ENCODE data around the gene MRPL37.

Gene MRPL37

GRCh38 chr1:54248966-54249365 lies 49.0 kb downstream of the MRPL37 start:
- no peaks in the 10 kb centered on the region for H3K4me1 Mint-ChIP-seq (ENCODE audit: low read depth)
- no peaks in the 10 kb centered on the region for H3K36me3 Mint-ChIP-seq (ENCODE audit: low read depth)

GRCh38 chr1:54249819-54250435 lies 50.0 kb downstream of the MRPL37 start:
- Mint-ChIP-seq H3K9me3 (no peaks in the 10 kb centered on the region), H3K27me3 (ENCODE audit: low read depth) (no peaks in the 10 kb centered on the region), H3K36me3 (ENCODE audit: low read depth) (no peaks in the 10 kb centered on the region), H3K4me3 (no peak overlapping the region), H3K27ac (no peak overlapping the region), H3K4me1 (ENCODE audit: low read depth) (no peaks in the 10 kb centered on the region)
- DNase-seq (ENCODE audit: low spot score), result no peak

More at GRCh38 chr1:54248966-54249365, 49.0 kb downstream of the MRPL37 start:
- Mint-ChIP-seq H3K27me3 (ENCODE audit: low read depth) (no peaks in the 10 kb centered on the region), H3K27ac (no peak overlapping the region), H3K9me3 (no peaks in the 10 kb centered on the region), H3K4me3 (no peak overlapping the region)
- DNase-seq (ENCODE audit: low spot score), result no peak

- DNase-seq (ENCODE audit: low spot score), result no peak
- Mint-ChIP-seq H3K4me1 (ENCODE audit: low read depth) (no peaks in the 10 kb centered on the region), H3K27ac (no peak overlapping the region), H3K27me3 (ENCODE audit: low read depth) (no peaks in the 10 kb centered on the region), H3K9me3 (no peaks in the 10 kb centered on the region), H3K4me3 (no peak overlapping the region), H3K36me3 (ENCODE audit: low read depth) (no peaks in the 10 kb centered on the region)
Observed at GRCh38 chr1:54250670-54251069, 50.7 kb downstream of the MRPL37 start.

- no peaks in the 10 kb centered on the region for H3K36me3 Mint-ChIP-seq (ENCODE audit: low read depth)
- DNase-seq (ENCODE audit: low spot score), result no peak
- no peak overlapping the region for H3K27ac Mint-ChIP-seq
- no peak overlapping the region for H3K4me3 Mint-ChIP-seq
- no peaks in the 10 kb centered on the region for H3K4me1 Mint-ChIP-seq (ENCODE audit: low read depth)
- no peaks in the 10 kb centered on the region for H3K9me3 Mint-ChIP-seq
- no peaks in the 10 kb centered on the region for H3K27me3 Mint-ChIP-seq (ENCODE audit: low read depth)
Observed at GRCh38 chr1:54252371-54252936, 52.5 kb downstream of the MRPL37 start.

- Mint-ChIP-seq H3K36me3 (ENCODE audit: low read depth) (no peaks in the 10 kb centered on the region), H3K9me3 (no peaks in the 10 kb centered on the region), H3K27me3 (ENCODE audit: low read depth) (no peaks in the 10 kb centered on the region), H3K4me1 (ENCODE audit: low read depth) (no peaks in the 10 kb centered on the region), H3K27ac (no peak overlapping the region), H3K4me3 (no peak overlapping the region)
- DNase-seq (ENCODE audit: low spot score), result no peak
Observed at GRCh38 chr1:54253480-54253879, 53.5 kb downstream of the MRPL37 start.

- no peak overlapping the region for H3K4me3 Mint-ChIP-seq
- H3K36me3 Mint-ChIP-seq (ENCODE audit: low read depth), result no peaks in the 10 kb centered on the region
- H3K4me1 Mint-ChIP-seq (ENCODE audit: low read depth), result no peaks in the 10 kb centered on the region
- H3K27me3 Mint-ChIP-seq (ENCODE audit: low read depth), result no peaks in the 10 kb centered on the region
- no peaks in the 10 kb centered on the region for H3K9me3 Mint-ChIP-seq
- no peak for DNase-seq (ENCODE audit: low spot score)
- H3K27ac Mint-ChIP-seq, result no peak overlapping the region
Observed at GRCh38 chr1:54254055-54254454, 54.1 kb downstream of the MRPL37 start.

GRCh38 chr1:54255026-54255702 lies 55.2 kb downstream of the MRPL37 start:
- Mint-ChIP-seq H3K9me3 (no peaks in the 10 kb centered on the region), H3K36me3 (ENCODE audit: low read depth) (no peaks in the 10 kb centered on the region), H3K4me1 (ENCODE audit: low read depth) (no peaks in the 10 kb centered on the region), H3K4me3 (no peak overlapping the region), H3K27me3 (ENCODE audit: low read depth) (no peaks in the 10 kb centered on the region), H3K27ac (no peak overlapping the region)
- no peak for DNase-seq (ENCODE audit: low spot score)

GRCh38 chr1:54256522-54257345 lies 56.8 kb downstream of the MRPL37 start:
- H3K9me3 Mint-ChIP-seq, result no peaks in the 10 kb centered on the region
- H3K27me3 Mint-ChIP-seq (ENCODE audit: low read depth), result no peaks in the 10 kb centered on the region
- DNase-seq (ENCODE audit: low spot score), result no peak
- no peaks in the 10 kb centered on the region for H3K36me3 Mint-ChIP-seq (ENCODE audit: low read depth)
- H3K4me3 Mint-ChIP-seq, result no peak overlapping the region
- no peaks in the 10 kb centered on the region for H3K4me1 Mint-ChIP-seq (ENCODE audit: low read depth)
- H3K27ac Mint-ChIP-seq, result no peak overlapping the region

- Mint-ChIP-seq H3K27me3 (ENCODE audit: low read depth) (no peaks in the 10 kb centered on the region), H3K9me3 (no peaks in the 10 kb centered on the region), H3K4me1 (ENCODE audit: low read depth) (no peaks in the 10 kb centered on the region)
Observed at GRCh38 chr1:54257346-54257620, 57.3 kb downstream of the MRPL37 start.

GRCh38 chr1:54257876-54258275 lies 57.9 kb downstream of the MRPL37 start:
- Mint-ChIP-seq H3K36me3 (ENCODE audit: low read depth) (no peaks in the 10 kb centered on the region), H3K9me3 (no peaks in the 10 kb centered on the region), H3K27me3 (ENCODE audit: low read depth) (no peaks in the 10 kb centered on the region), H3K4me3 (no peak overlapping the region), H3K27ac (no peak overlapping the region), H3K4me1 (ENCODE audit: low read depth) (no peaks in the 10 kb centered on the region)
- DNase-seq (ENCODE audit: low spot score), result no peak

More at GRCh38 chr1:54257346-54257620, 57.3 kb downstream of the MRPL37 start:
- DNase-seq (ENCODE audit: low spot score), result no peak
- Mint-ChIP-seq H3K36me3 (ENCODE audit: low read depth) (no peaks in the 10 kb centered on the region), H3K4me3 (no peak overlapping the region), H3K27ac (no peak overlapping the region)

GRCh38 chr1:54259546-54260140 lies 59.7 kb downstream of the MRPL37 start:
- H3K4me1 Mint-ChIP-seq (ENCODE audit: low read depth), result peaks cover 5% of the 10 kb centered on the region
- no peaks in the 10 kb centered on the region for H3K27me3 Mint-ChIP-seq (ENCODE audit: low read depth)
- no peak overlapping the region for H3K27ac Mint-ChIP-seq
- H3K4me3 Mint-ChIP-seq, result no peak overlapping the region
- H3K9me3 Mint-ChIP-seq, result no peaks in the 10 kb centered on the region
- no peaks in the 10 kb centered on the region for H3K36me3 Mint-ChIP-seq (ENCODE audit: low read depth)
- DNase-seq (ENCODE audit: low spot score), result no peak

- no peaks in the 10 kb centered on the region for H3K27me3 Mint-ChIP-seq (ENCODE audit: low read depth)
- no peak overlapping the region for H3K27ac Mint-ChIP-seq
- peaks cover 5% of the 10 kb centered on the region for H3K4me1 Mint-ChIP-seq (ENCODE audit: low read depth)
- no peaks in the 10 kb centered on the region for H3K36me3 Mint-ChIP-seq (ENCODE audit: low read depth)
- DNase-seq (ENCODE audit: low spot score), result no peak
- no peak overlapping the region for H3K4me3 Mint-ChIP-seq
- H3K9me3 Mint-ChIP-seq, result no peaks in the 10 kb centered on the region
Observed at GRCh38 chr1:54260810-54261209, 60.8 kb downstream of the MRPL37 start.

- Mint-ChIP-seq H3K4me1 (ENCODE audit: low read depth) (peaks cover 5% of the 10 kb centered on the region), H3K27me3 (ENCODE audit: low read depth) (no peaks in the 10 kb centered on the region)
Observed at GRCh38 chr1:54262244-54262643, 62.3 kb downstream of the MRPL37 start.

More at GRCh38 chr1:54262244-54262643, 62.3 kb downstream of the MRPL37 start:
- DNase-seq (ENCODE audit: low spot score), result no peak
- H3K9me3 Mint-ChIP-seq, result no peaks in the 10 kb centered on the region
- no peak overlapping the region for H3K27ac Mint-ChIP-seq
- H3K36me3 Mint-ChIP-seq (ENCODE audit: low read depth), result no peaks in the 10 kb centered on the region
- no peak overlapping the region for H3K4me3 Mint-ChIP-seq

All from T-helper 2 cell treated with Interferon-gamma antibody and Interleukin-4, amounts not matched to agents 5 μg/mL and 100 μg/mL, for 36 hours (primary cell).